HepG2 (cell line): ENCODE data around the gene TRMT10C. TPM values are rescaled to one million over a fixed set of nuclear protein-coding genes. Genes with fewer than 3 reads are reported as not detected.

Experiments
- AGO1 ChIP-seq: fragments of 200-400 bp; formaldehyde crosslinking; IDR thresholded peaks from 2 replicates; pipeline ENCODE4 v1.6.1; 2017; ENCODE audit warnings: mild to moderate bottlenecking, low read depth, low read length, moderate library complexity; ENCODE audit not compliant: poor library complexity, severe bottlenecking
- AKNA ChIP-seq: sonication (generic); formaldehyde crosslinking; IDR thresholded peaks from 2 replicates; pipeline ENCODE4 v1.4.0; 2020; ENCODE audit warnings: missing genetic modification reagents, borderline replicate concordance
- ARNTL ChIP-seq: sonication (generic); formaldehyde crosslinking; IDR thresholded peaks from 2 replicates; pipeline ENCODE4 v1.4.0; 2020; ENCODE audit warnings: mild to moderate bottlenecking, missing genetic modification reagents
- FOXA3 ChIP-seq: IDR thresholded peaks from 2 replicates; pipeline ENCODE4 v1.6.1; 2016; ENCODE audit warnings: missing genetic modification reagents, missing compliant biosample characterization
- JARID2 ChIP-seq: sonication (generic); formaldehyde crosslinking; IDR thresholded peaks from 2 replicates; pipeline ENCODE4 v1.8.1; 2023; ENCODE audit warnings: missing genetic modification reagents, inconsistent platforms; ENCODE audit not compliant: insufficient replicate concordance
- KDM2A ChIP-seq: sonication (generic); formaldehyde crosslinking; IDR thresholded peaks from 2 replicates; pipeline ENCODE4 v1.4.0; 2020; ENCODE audit warnings: low read depth, missing genetic modification reagents, borderline replicate concordance
- MYNN ChIP-seq: sonication (generic); formaldehyde crosslinking; IDR thresholded peaks from 2 replicates; pipeline ENCODE4 v1.4.0; 2020; ENCODE audit warnings: mild to moderate bottlenecking, low read depth, missing genetic modification reagents
- MYPOP ChIP-seq: sonication (generic); formaldehyde crosslinking; IDR thresholded peaks from 2 replicates; pipeline ENCODE4 v1.8.1; 2023; ENCODE audit warnings: mild to moderate bottlenecking, moderate library complexity, missing genetic modification reagents
- NCOA5 ChIP-seq: sonication (generic); formaldehyde crosslinking; IDR thresholded peaks from 2 replicates; pipeline ENCODE4 v1.4.0; 2020; ENCODE audit warnings: missing genetic modification reagents
- PAWR ChIP-seq: sonication (generic); formaldehyde crosslinking; IDR thresholded peaks from 2 replicates; pipeline ENCODE4 v1.4.0; 2020; ENCODE audit warnings: missing genetic modification reagents, mild to moderate bottlenecking, borderline replicate concordance
- RELA ChIP-seq: sonication (generic); formaldehyde crosslinking; IDR thresholded peaks from 2 replicates; pipeline ENCODE4 v1.4.0; 2020; ENCODE audit warnings: missing genetic modification reagents
- ZFP37 ChIP-seq: sonication (generic); formaldehyde crosslinking; IDR thresholded peaks from 2 replicates; pipeline ENCODE4 v1.4.0; 2020; ENCODE audit warnings: missing genetic modification reagents, borderline replicate concordance
- ZFP90 ChIP-seq: sonication (generic); formaldehyde crosslinking; IDR thresholded peaks from 2 replicates; pipeline ENCODE4 v1.8.0; 2022; ENCODE audit warnings: missing genetic modification reagents, mild to moderate bottlenecking, inconsistent platforms, borderline replicate concordance
- ZNF775 ChIP-seq: sonication (generic); formaldehyde crosslinking; IDR thresholded peaks from 2 replicates; pipeline ENCODE4 v1.4.0; 2020; ENCODE audit warnings: missing genetic modification reagents, mild to moderate bottlenecking, moderate library complexity, borderline replicate concordance
- ZNF800 ChIP-seq: sonication (generic); formaldehyde crosslinking; IDR thresholded peaks from 2 replicates; pipeline ENCODE4 v1.4.0; 2020; ENCODE audit warnings: missing genetic modification reagents
- ZNF891 ChIP-seq: sonication (generic); formaldehyde crosslinking; IDR thresholded peaks from 2 replicates; pipeline ENCODE4 v1.5.0; 2020; ENCODE audit warnings: mild to moderate bottlenecking, missing genetic modification reagents
- polyA plus RNA-seq, 8 experiments: library from polyadenylated mRNA; depleted of rRNA in 3 of 8; stranded (reverse) in 7 of 8; unstranded in 1 of 8; fragments of >200 nt; fragmentation: Illumina TruSeq in 4 of 8; extraction: Trizol in 4 of 8; gene quantifications; 2 replicates each; pipeline versions ENCODE4 v1.2.1 to v1.2.3, GENCODE V29; 2011 to 2016; ENCODE audit warnings: low read depth in 4 of 8, missing spikeins in 1 of 8, mixed read lengths in 1 of 8; ENCODE audit not compliant: insufficient read depth in 1 of 8
- total RNA-seq, 5 experiments: library from RNA; depleted of rRNA; stranded (reverse); fragments of >200 nt; fragmentation: Illumina TruSeq; extraction: Trizol; gene quantifications; 2 replicates each; pipeline ENCODE4 v1.2.3, GENCODE V29; 2016; ENCODE audit warnings: low read depth in 1 of 5
- TF ChIP-seq, protein P1 (sequence below): sonication (generic); formaldehyde crosslinking; IDR thresholded peaks from 2 replicates; pipeline ENCODE4 v1.5.0; 2020; ENCODE audit warnings: missing genetic modification reagents, mild to moderate bottlenecking, borderline replicate concordance
- TF ChIP-seq, protein P2 (sequence below): sonication (generic); formaldehyde crosslinking; IDR thresholded peaks from 2 replicates; pipeline ENCODE4 v1.5.0; 2020; ENCODE audit warnings: mild to moderate bottlenecking, missing genetic modification reagents

TRMT10C gene
- total and polyA plus RNA-seq, 2 of the 13 experiments (the other 11 are each of a cell fraction or from before 2014, with no cell fraction given) = 10.8 to 39.2 TPM

DNA sequence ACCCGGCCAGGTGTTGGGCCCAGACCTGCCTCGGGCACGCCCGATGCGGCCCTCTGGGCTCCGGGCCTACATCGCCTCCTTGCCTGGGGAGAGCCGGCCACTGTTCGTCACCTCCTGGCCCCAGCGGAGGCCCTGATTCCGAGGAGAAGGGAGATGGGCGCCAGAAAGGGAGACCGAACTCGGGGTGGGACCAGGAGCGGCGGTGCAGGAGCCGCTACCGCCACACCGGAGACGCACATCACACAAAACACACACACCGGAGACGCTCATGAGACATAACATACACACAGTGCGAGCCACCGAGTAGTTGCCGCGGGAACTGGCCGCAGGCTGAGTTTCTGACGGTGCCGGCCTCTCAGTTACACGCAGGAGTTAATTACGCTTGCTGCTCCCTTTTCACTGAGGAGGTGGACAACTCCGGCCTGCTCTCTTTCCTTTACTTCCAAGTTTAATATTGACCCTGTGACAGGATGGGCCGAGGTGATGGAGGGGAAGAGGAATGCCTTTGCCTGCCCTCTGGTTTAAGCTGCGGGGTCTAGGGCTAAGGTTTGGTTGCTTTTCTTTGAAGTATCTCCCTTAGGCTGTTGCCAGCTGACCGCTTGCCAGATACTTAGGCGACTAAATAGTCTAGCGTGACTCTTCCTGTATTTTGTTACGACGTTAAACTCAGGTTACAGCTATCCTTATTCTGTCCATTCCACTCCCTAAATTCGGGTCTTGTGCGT lies 12.9 kb downstream of the TRMT10C start (continued):
- TF ChIP-seq NCOA5 (CRISPR knock-in tag) (no peak), ZNF891 (CRISPR knock-in tag) (peak; percentile 57; the same call in 1 of the 2 replicates), MYNN (CRISPR knock-in tag) (no peak), FOXA3 (CRISPR knock-in tag) (no peak), AGO1 (no peak), ZFP37 (CRISPR knock-in tag) (no peak), JARID2 (no peak), PAWR (no peak), ARNTL (CRISPR knock-in tag) (no peak), AKNA (CRISPR knock-in tag) (no peak), MYPOP (CRISPR knock-in tag) (no peak), RELA (CRISPR knock-in tag) (no peak), ZNF800 (no peak), ZFP90 (CRISPR knock-in tag) (no peak; the same call in 1 of the 2 replicates), ZNF775 (CRISPR knock-in tag) (no peak), KDM2A (CRISPR knock-in tag) (peak; percentile 30)
- TF ChIP-seq, protein P1, sequence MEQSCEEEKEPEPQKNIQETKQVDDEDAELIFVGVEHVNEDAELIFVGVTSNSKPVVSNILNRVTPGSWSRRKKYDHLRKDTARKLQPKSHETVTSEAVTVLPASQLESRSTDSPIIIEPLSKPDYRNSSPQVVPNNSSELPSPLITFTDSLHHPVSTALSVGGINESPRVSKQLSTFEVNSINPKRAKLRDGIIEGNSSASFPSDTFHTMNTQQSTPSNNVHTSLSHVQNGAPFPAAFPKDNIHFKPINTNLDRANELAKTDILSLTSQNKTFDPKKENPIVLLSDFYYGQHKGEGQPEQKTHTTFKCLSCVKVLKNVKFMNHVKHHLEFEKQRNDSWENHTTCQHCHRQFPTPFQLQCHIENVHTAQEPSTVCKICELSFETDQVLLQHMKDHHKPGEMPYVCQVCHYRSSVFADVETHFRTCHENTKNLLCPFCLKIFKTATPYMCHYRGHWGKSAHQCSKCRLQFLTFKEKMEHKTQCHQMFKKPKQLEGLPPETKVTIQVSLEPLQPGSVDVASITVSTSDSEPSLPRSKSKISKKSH (CRISPR knock-in tag) = peak; percentile 74; the same call in 1 of the 2 replicates
- TF ChIP-seq, protein P2, sequence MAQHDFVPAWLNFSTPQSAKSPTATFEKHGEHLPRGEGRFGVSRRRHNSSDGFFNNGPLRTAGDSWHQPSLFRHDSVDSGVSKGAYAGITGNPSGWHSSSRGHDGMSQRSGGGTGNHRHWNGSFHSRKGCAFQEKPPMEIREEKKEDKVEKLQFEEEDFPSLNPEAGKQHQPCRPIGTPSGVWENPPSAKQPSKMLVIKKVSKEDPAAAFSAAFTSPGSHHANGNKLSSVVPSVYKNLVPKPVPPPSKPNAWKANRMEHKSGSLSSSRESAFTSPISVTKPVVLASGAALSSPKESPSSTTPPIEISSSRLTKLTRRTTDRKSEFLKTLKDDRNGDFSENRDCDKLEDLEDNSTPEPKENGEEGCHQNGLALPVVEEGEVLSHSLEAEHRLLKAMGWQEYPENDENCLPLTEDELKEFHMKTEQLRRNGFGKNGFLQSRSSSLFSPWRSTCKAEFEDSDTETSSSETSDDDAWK (CRISPR knock-in tag) = no peak
